HepG2 (cell line): ENCODE measurements around the gene PARN. TPM values are rescaled to one million over a fixed set of nuclear protein-coding genes. Genes with fewer than 3 reads are reported as not detected.

ENCODE experiments used
- ASH2L ChIP-seq: fragments of 300-600, 200-600 bp; sonication (generic); IDR thresholded peaks from 2 replicates; pipeline ENCODE4 v1.7.0; 2017; ENCODE audit warnings: low read depth, mild to moderate bottlenecking, moderate library complexity, mixed read lengths, low read length; ENCODE audit not compliant: insufficient read length
- ATM ChIP-seq: fragments of 450-650 bp; IDR thresholded peaks from 2 replicates; pipeline ENCODE4 v1.7.1; 2017; ENCODE audit warnings: mild to moderate bottlenecking, borderline replicate concordance
- GABPB1 ChIP-seq: IDR thresholded peaks from 2 replicates; pipeline ENCODE4 v1.6.1; 2016; ENCODE audit warnings: mild to moderate bottlenecking, missing genetic modification reagents, moderate library complexity, missing compliant biosample characterization
- HDAC2 ChIP-seq: sonication (generic); formaldehyde crosslinking; IDR thresholded peaks from 2 replicates; pipeline ENCODE4 v1.4.0; 2020; ENCODE audit warnings: missing genetic modification reagents
- KDM4B ChIP-seq: sonication (generic); formaldehyde crosslinking; IDR thresholded peaks from 2 replicates; pipeline ENCODE4 v1.4.0; 2020; ENCODE audit warnings: missing genetic modification reagents
- KMT2B ChIP-seq: IDR thresholded peaks from 2 replicates; pipeline ENCODE4 v1.6.1; 2016; ENCODE audit warnings: missing genetic modification reagents, missing compliant biosample characterization
- MTF1 ChIP-seq: sonication (generic); formaldehyde crosslinking; IDR thresholded peaks from 2 replicates; pipeline ENCODE4 v1.5.0; 2020; ENCODE audit warnings: missing genetic modification reagents
- MYNN ChIP-seq: sonication (generic); formaldehyde crosslinking; IDR thresholded peaks from 2 replicates; pipeline ENCODE4 v1.4.0; 2020; ENCODE audit warnings: mild to moderate bottlenecking, low read depth, missing genetic modification reagents
- PCBP2 ChIP-seq: fragments of 200-400 bp; formaldehyde crosslinking; optimal IDR thresholded peaks from 2 replicates; pipeline ENCODE3; 2018; ENCODE audit warnings: low read length, low read depth; ENCODE audit not compliant: poor library complexity, severe bottlenecking
- SP5 ChIP-seq: IDR thresholded peaks from 2 replicates; pipeline ENCODE4 v1.6.1; 2016; ENCODE audit warnings: low read depth, borderline replicate concordance
- SPEN ChIP-seq: sonication (generic); formaldehyde crosslinking; IDR thresholded peaks from 2 replicates; pipeline ENCODE4 v1.5.1; 2020; ENCODE audit warnings: low read depth, mild to moderate bottlenecking, missing genetic modification reagents
- TEAD3 ChIP-seq: optimal IDR thresholded peaks from 2 replicates; pipeline ENCODE3; 2016; ENCODE audit warnings: borderline replicate concordance
- TP53 ChIP-seq: sonication (generic); formaldehyde crosslinking; conservative IDR thresholded peaks from 2 replicates; pipeline ENCODE4 v1.4.0; 2020; ENCODE audit warnings: missing genetic modification reagents
- ZBTB8A ChIP-seq: sonication (generic); formaldehyde crosslinking; IDR thresholded peaks from 2 replicates; pipeline ENCODE4 v1.4.0; 2020; ENCODE audit warnings: mild to moderate bottlenecking, low read depth, missing genetic modification reagents, borderline replicate concordance
- ZNF160 ChIP-seq: sonication (generic); formaldehyde crosslinking; IDR thresholded peaks from 2 replicates; pipeline ENCODE4 v1.8.0; 2022; ENCODE audit warnings: mild to moderate bottlenecking, inconsistent platforms, missing genetic modification reagents
- ZNF232 ChIP-seq: sonication (generic); formaldehyde crosslinking; IDR thresholded peaks from 2 replicates; pipeline ENCODE4 v1.4.0; 2020; ENCODE audit warnings: missing genetic modification reagents, borderline replicate concordance
- ZNF274 ChIP-seq: sonication (generic); formaldehyde crosslinking; IDR thresholded peaks from 2 replicates; pipeline ENCODE4 v1.5.1; 2020; ENCODE audit warnings: mild to moderate bottlenecking, missing genetic modification reagents
- ZNF33B ChIP-seq: sonication (generic); formaldehyde crosslinking; IDR thresholded peaks from 2 replicates; pipeline ENCODE4 v1.5.1; 2020; ENCODE audit warnings: mild to moderate bottlenecking, missing genetic modification reagents
- ZNF552 ChIP-seq: sonication (generic); formaldehyde crosslinking; IDR thresholded peaks from 2 replicates; pipeline ENCODE4 v1.9.0; 2022; ENCODE audit warnings: missing genetic modification reagents, mild to moderate bottlenecking, borderline replicate concordance
- ZNF629 ChIP-seq: sonication (generic); formaldehyde crosslinking; conservative IDR thresholded peaks from 2 replicates; pipeline ENCODE4 v1.5.0; 2020; ENCODE audit warnings: missing genetic modification reagents
- ZNF7 ChIP-seq: IDR thresholded peaks from 2 replicates; pipeline ENCODE4 v1.6.1; 2016; ENCODE audit warnings: missing biosample characterization, missing genetic modification reagents
- ZNF749 ChIP-seq: sonication (generic); formaldehyde crosslinking; IDR thresholded peaks from 2 replicates; pipeline ENCODE4 v1.8.0; 2022; ENCODE audit warnings: mild to moderate bottlenecking, missing genetic modification reagents, moderate library complexity, borderline replicate concordance
- ZNF776 ChIP-seq: sonication (generic); formaldehyde crosslinking; IDR thresholded peaks from 2 replicates; pipeline ENCODE4 v1.4.0; 2020; ENCODE audit warnings: mild to moderate bottlenecking, missing genetic modification reagents
- ZNF883 ChIP-seq: sonication (generic); formaldehyde crosslinking; IDR thresholded peaks from 2 replicates; pipeline ENCODE4 v1.5.1; 2020; ENCODE audit warnings: mild to moderate bottlenecking, missing genetic modification reagents; ENCODE audit errors: not compliant biosample characterization
- polyA plus RNA-seq, 8 experiments: library from polyadenylated mRNA; depleted of rRNA in 3 of 8; stranded (reverse) in 7 of 8; unstranded in 1 of 8; fragments of >200 nt; fragmentation: Illumina TruSeq in 4 of 8; extraction: Trizol in 4 of 8; gene quantifications; 2 replicates each; pipeline versions ENCODE4 v1.2.1 to v1.2.3, GENCODE V29; 2011 to 2016; ENCODE audit warnings: low read depth in 4 of 8, missing spikeins in 1 of 8, mixed read lengths in 1 of 8; ENCODE audit not compliant: insufficient read depth in 1 of 8
- total RNA-seq, 5 experiments: library from RNA; depleted of rRNA; stranded (reverse); fragments of >200 nt; fragmentation: Illumina TruSeq; extraction: Trizol; gene quantifications; 2 replicates each; pipeline ENCODE4 v1.2.3, GENCODE V29; 2016; ENCODE audit warnings: low read depth in 1 of 5
- TF ChIP-seq, protein P1 (sequence below): IDR thresholded peaks from 2 replicates; pipeline ENCODE4 v1.6.1; 2016; ENCODE audit warnings: missing compliant biosample characterization, missing genetic modification reagents, borderline replicate concordance
- TF ChIP-seq, protein P2 (sequence below): sonication (generic); formaldehyde crosslinking; IDR thresholded peaks from 2 replicates; pipeline ENCODE4 v1.4.0; 2020; ENCODE audit warnings: missing genetic modification reagents

PARN gene
- total and polyA plus RNA-seq, 2 of the 13 experiments (the other 11 are each of a cell fraction or from before 2014, with no cell fraction given), result 13.3 to 47.6 TPM

DNA sequence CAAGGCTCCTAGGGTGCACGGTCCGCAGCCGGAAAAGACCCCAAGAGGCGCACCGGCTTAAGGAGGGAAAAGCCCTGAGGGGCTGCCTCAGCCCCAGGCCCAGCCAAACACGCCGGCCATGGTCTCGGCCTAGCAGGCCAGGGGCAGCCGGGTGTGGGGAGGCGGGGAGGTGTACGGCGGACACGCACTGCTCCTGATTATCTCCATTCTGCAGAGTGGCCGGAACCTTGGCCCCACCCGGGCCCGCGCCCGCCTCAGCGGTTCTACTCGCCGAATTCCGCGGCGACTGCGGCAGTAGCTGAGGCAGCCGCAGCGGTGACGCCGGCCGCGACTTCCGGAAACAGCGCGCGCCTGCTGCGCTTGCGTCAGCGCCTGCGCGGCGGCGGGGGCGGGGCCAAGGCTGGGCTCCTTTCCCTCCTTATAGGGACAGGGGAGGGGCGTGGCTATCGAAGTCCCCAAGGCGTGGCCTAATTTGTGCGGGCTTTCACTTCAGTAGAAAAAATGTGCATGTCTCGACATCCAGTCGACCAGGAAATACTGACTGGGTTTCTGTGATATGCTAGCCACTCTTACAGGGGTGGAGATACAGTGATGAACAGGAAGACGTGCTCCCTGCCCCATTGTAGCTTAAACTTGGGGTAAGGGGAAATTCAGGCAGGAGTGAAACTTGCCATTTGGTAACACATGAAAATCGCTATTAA is at the start of gene PARN (continued):
- peak; percentile 14; the same call in 1 of the 2 replicates for TF ChIP-seq ZNF7 (CRISPR knock-in tag)
- TF ChIP-seq GABPB1, result peak; percentile 96
- peak; percentile 92 for TF ChIP-seq KMT2B
- peak; percentile 66 for TF ChIP-seq HDAC2 (CRISPR knock-in tag)
- TF ChIP-seq ATM, result no peak
- peak; percentile 96; the same call in 1 of the 2 replicates for TF ChIP-seq ZNF160
- peak; percentile 78 for TF ChIP-seq ZNF552 (CRISPR knock-in tag)
- TF ChIP-seq SP5 (CRISPR knock-in tag), result peak; percentile 65
- peak; percentile 98 for TF ChIP-seq ZNF776 (CRISPR knock-in tag)
- peak; percentile 98 for TF ChIP-seq ZNF749
- peak; percentile 99 for TF ChIP-seq ZNF883
- TF ChIP-seq ZBTB8A (CRISPR knock-in tag), result peak; percentile 87; the same call in 1 of the 2 replicates
- TF ChIP-seq ZNF232 (CRISPR knock-in tag), result peak; percentile 91; the same call in 1 of the 2 replicates
- TF ChIP-seq MYNN (CRISPR knock-in tag), result no peak; the same call in 1 of the 2 replicates
- TF ChIP-seq, protein P1, sequence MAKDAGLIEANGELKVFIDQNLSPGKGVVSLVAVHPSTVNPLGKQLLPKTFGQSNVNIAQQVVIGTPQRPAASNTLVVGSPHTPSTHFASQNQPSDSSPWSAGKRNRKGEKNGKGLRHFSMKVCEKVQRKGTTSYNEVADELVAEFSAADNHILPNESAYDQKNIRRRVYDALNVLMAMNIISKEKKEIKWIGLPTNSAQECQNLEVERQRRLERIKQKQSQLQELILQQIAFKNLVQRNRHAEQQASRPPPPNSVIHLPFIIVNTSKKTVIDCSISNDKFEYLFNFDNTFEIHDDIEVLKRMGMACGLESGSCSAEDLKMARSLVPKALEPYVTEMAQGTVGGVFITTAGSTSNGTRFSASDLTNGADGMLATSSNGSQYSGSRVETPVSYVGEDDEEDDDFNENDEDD, result peak; percentile 82; the same call in 1 of the 2 replicates
- no peak; the same call in 1 of the 2 replicates for TF ChIP-seq ZNF629 (CRISPR knock-in tag)
- TF ChIP-seq KDM4B (CRISPR knock-in tag), result peak; percentile 97; the same call in 1 of the 2 replicates
- peak; percentile 96 for TF ChIP-seq ASH2L
- TF ChIP-seq MTF1 (CRISPR knock-in tag), result 0 out of 2 replicates have a peak, but pooled peaks have one; percentile 74
- peak; percentile 77; the same call in 1 of the 2 replicates for TF ChIP-seq ZNF274
- TF ChIP-seq PCBP2, result no peak
- TF ChIP-seq TP53 (CRISPR knock-in tag), result peak; percentile 66; the same call in 1 of the 2 replicates
- peak; percentile 80 for TF ChIP-seq TEAD3 (CRISPR knock-in tag)
- TF ChIP-seq ZNF33B (CRISPR knock-in tag), result peak; percentile 92; the same call in 1 of the 2 replicates
- TF ChIP-seq SPEN (CRISPR knock-in tag), result peak; percentile 98
- TF ChIP-seq, protein P2, sequence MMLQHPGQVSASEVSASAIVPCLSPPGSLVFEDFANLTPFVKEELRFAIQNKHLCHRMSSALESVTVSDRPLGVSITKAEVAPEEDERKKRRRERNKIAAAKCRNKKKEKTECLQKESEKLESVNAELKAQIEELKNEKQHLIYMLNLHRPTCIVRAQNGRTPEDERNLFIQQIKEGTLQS, result peak; percentile 87
